ENCODE results near the gene GUCD1. TPM values are rescaled to one million over a fixed set of nuclear protein-coding genes. Genes with fewer than 3 reads are reported as not detected.

Gene GUCD1
- total and polyA plus RNA-seq, 2 of the 13 experiments (the other 11 are each of a cell fraction or from before 2014, with no cell fraction given) = 128 to 245 TPM

GRCh38 chr22:24578355-24579257 is 23.7 kb upstream of the GUCD1 start:
- in situ Hi-C loops (cut with HindIII; ENCODE audit: extremely low pct_ligation_motif_present, low pct_unique_long_range_greater_than_20kb) = no loop called here
- peak overlapping the region; percentile 68 for H3K9ac ChIP-seq (ENCODE audit: insufficient read depth, low read depth, low read length)
- peak overlapping the region in 2 of 3 experiments; percentile 6 to 37; a peak in 1 of 6 replicates for H3K4me3 ChIP-seq (replicated peaks in 1 of 3; ENCODE audit: insufficient read depth in 1 of 3, low read depth in 2 of 3, low read length in 3 of 3)
- H2AFZ ChIP-seq (ENCODE audit: low read length) = no peak overlapping the region
- ChIA-PET POLR2A (interaction anchor here (0.7 to 6.5 kb wide), 11 partner anchors 9 to 72 kb away, joined by 3 to 138 read pairs (median 17); partner anchors contain the start of genes GGT1, GUCD1, LRRC75B and SNRPD3), CTCF (ENCODE audit: low intra/inter-chr PET ratio, low total read pairs) (no interaction called here)
- no peaks in the 10 kb centered on the region for H4K20me1 ChIP-seq (ENCODE audit: insufficient read depth, low read length)
- ATAC-seq (peak; percentile 74), DNase-seq (ENCODE audit: low spot score) (peak; percentile 98), FAIRE-seq (peak; percentile 98)
- peak overlapping the region; percentile 97 for H3K27ac ChIP-seq (ENCODE audit: extremely low read length, insufficient read depth, low read length)
- no peaks in the 10 kb centered on the region for H3K9me3 ChIP-seq (ENCODE audit: low read length)
- H3K79me2 ChIP-seq (ENCODE audit: insufficient read depth, low read length) = no peaks in the 10 kb centered on the region
- BruUV-seq (replicated peaks) = TSS peak; percentile 93
- intact Hi-C loops (cut with micrococcal nuclease; ENCODE audit: unreplicated experiment) = loop anchor here (2.0 kb wide), 1 partner anchor 14 kb away; no protein-coding TSS in a partner anchor
- H3K27me3 ChIP-seq (ENCODE audit: control insufficient read depth in 1 of 2, insufficient read depth in 2 of 2, low read length in 2 of 2) = no peaks in the 10 kb centered on the region
- peaks cover 4 to 14% of the 10 kb centered on the region in 2 experiments for H3K36me3 ChIP-seq (replicated peaks in 1 of 2; ENCODE audit: control insufficient read depth in 1 of 2, insufficient read depth in 2 of 2, low read length in 2 of 2)
- H3K4me1 ChIP-seq (ENCODE audit: insufficient read depth, low read length) = peaks cover 78% of the 10 kb centered on the region
- WGBS (ENCODE audit: low lambda C conversion rate) = 8% methylated on average over 8 of the region's 8 CpGs
- peak overlapping the region; percentile 84 for H3K4me2 ChIP-seq (ENCODE audit: low read depth, low read length)
- TF ChIP-seq ZNF644 (CRISPR knock-in tag; IDR thresholded peaks at IDR 0.05; ENCODE audit: low read depth) = 0 out of 2 replicates have a peak, but pooled peaks have one; percentile 30
- TF ChIP-seq ATF7-NPFF (CRISPR knock-in tag; IDR thresholded peaks at IDR 0.05; ENCODE audit: low read depth) = 0 out of 2 replicates have a peak, but pooled peaks have one; percentile 20
- TF ChIP-seq ZSCAN21 (CRISPR knock-in tag; IDR thresholded peaks at IDR 0.05; ENCODE audit: borderline replicate concordance) = peak; percentile 39; the same call in 1 of the 2 replicates
- peak; percentile 71 for TF ChIP-seq SSRP1 (CRISPR knock-in tag; IDR thresholded peaks at IDR 0.05)
- TF ChIP-seq, protein P1, sequence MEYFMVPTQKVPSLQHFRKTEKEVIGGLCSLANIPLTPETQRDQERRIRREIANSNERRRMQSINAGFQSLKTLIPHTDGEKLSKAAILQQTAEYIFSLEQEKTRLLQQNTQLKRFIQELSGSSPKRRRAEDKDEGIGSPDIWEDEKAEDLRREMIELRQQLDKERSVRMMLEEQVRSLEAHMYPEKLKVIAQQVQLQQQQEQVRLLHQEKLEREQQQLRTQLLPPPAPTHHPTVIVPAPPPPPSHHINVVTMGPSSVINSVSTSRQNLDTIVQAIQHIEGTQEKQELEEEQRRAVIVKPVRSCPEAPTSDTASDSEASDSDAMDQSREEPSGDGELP (IDR thresholded peaks at IDR 0.05; ENCODE audit: borderline replicate concordance, low read depth) = peak; percentile 16; the same call in 1 of the 2 replicates
- no peak for TF ChIP-seq HIVEP1 (CRISPR knock-in tag; IDR thresholded peaks at IDR 0.05)
- peak; percentile 96 for TF ChIP-seq PITX1 (CRISPR knock-in tag; IDR thresholded peaks at IDR 0.05)
- peak; percentile 18; the same call in 1 of the 2 replicates for TF ChIP-seq ZBTB33 (CRISPR knock-in tag; IDR thresholded peaks at IDR 0.05)
- TF ChIP-seq PBX2 (CRISPR knock-in tag; IDR thresholded peaks at IDR 0.05) = 0 out of 2 replicates have a peak, but pooled peaks have one; percentile 9
- no peak for TF ChIP-seq ZNF441 (CRISPR knock-in tag; IDR thresholded peaks at IDR 0.05; ENCODE audit: borderline replicate concordance)
- no peak for TF ChIP-seq NFKB2 (CRISPR knock-in tag; IDR thresholded peaks at IDR 0.05; ENCODE audit: borderline replicate concordance)
- TF ChIP-seq TCF7 (IDR thresholded peaks at IDR 0.05; ENCODE audit: low read depth) = peak; percentile 98
- TF ChIP-seq SPEN (CRISPR knock-in tag; IDR thresholded peaks at IDR 0.05; ENCODE audit: low read depth) = peak; percentile 37; the same call in 1 of the 2 replicates
- TF ChIP-seq ARNT2 (CRISPR knock-in tag; IDR thresholded peaks at IDR 0.05; ENCODE audit: low read depth) = 0 out of 2 replicates have a peak, but pooled peaks have one; percentile 76
- TF ChIP-seq GATAD1 (CRISPR knock-in tag; IDR thresholded peaks at IDR 0.05) = peak; percentile 40; the same call in 1 of the 2 replicates
- peak; percentile 72; the same call in 1 of the 2 replicates for TF ChIP-seq TFE3 (CRISPR knock-in tag; IDR thresholded peaks at IDR 0.05)
- TF ChIP-seq PCBP2 (optimal IDR thresholded peaks at IDR 0.05; ENCODE audit: low read depth, low read length, poor library complexity, severe bottlenecking) = no peak
- peak; percentile 97 for TF ChIP-seq GFI1 (CRISPR knock-in tag; IDR thresholded peaks at IDR 0.05; ENCODE audit: borderline replicate concordance)
